H1 (cell line): ENCODE results near the gene CIBAR2. TPM values are rescaled to one million over a fixed set of nuclear protein-coding genes. Genes with fewer than 3 reads are reported as not detected.

Experiments
- CTCF ChIA-PET: fragments of 300-600 bp; sonication (Branson Sonifier 250); formaldehyde crosslinking; loops from one replicate; lab custom pipeline; 2021; ENCODE audit not compliant: partially characterized antibody; lab: Charles Lee
- POLR2A ChIA-PET: fragments of 300-600 bp; sonication (Branson Sonifier 250); formaldehyde crosslinking; loops from one replicate; lab custom pipeline; 2021; ENCODE audit warnings: inconsistent platforms; ENCODE audit not compliant: partially characterized antibody; lab: Charles Lee
- DNase-seq, 2 experiments: peaks; one replicate each; pipeline versions ENCODE4 v3.0.0 to v3.0.0-alpha.2; 2010 to 2022; ENCODE audit warnings: low spot score in 2 of 2, low read depth in 1 of 2, mixed read lengths in 1 of 2
- FAIRE-seq: peaks from 2 replicates; lab custom pipeline; 2011; peaks lifted over from hg19 to GRCh38; lab: Jason Lieb, UNC
- H2AFZ ChIP-seq: 2 replicates; pipeline ENCODE4 v1.8.1; 2012; ENCODE audit warnings: low read length, inconsistent platforms
- H2AK5ac ChIP-seq: 2 replicates; pipeline ENCODE4 v1.6.1; 2013; ENCODE audit warnings: low read depth, low read length
- H2BK120ac ChIP-seq: replicated peaks from 2 replicates; pipeline ENCODE3; 2013; ENCODE audit warnings: low read depth, low read length, inconsistent platforms
- H2BK12ac ChIP-seq: 2 replicates; pipeline ENCODE4 v1.6.1; 2013; ENCODE audit warnings: low read depth, low read length
- H2BK15ac ChIP-seq: 2 replicates; pipeline ENCODE4 v1.6.1; 2013; ENCODE audit warnings: low read length
- H2BK20ac ChIP-seq: 2 replicates; pipeline ENCODE4 v1.6.1; 2013; ENCODE audit warnings: low read length
- H2BK5ac ChIP-seq: 2 replicates; pipeline ENCODE4 v1.6.1; 2013; ENCODE audit warnings: low read depth, low read length
- H3K14ac ChIP-seq: 2 replicates; pipeline ENCODE4 v1.6.1; 2013; ENCODE audit warnings: inconsistent platforms; ENCODE audit not compliant: insufficient read length
- H3K18ac ChIP-seq: 2 replicates; pipeline ENCODE4 v1.6.1; 2013; ENCODE audit warnings: low read length; ENCODE audit errors: extremely low read depth
- H3K23ac ChIP-seq: 2 replicates; pipeline ENCODE4 v1.6.1; 2013; ENCODE audit warnings: inconsistent platforms; ENCODE audit not compliant: insufficient read length
- H3K23me2 ChIP-seq: 2 replicates; pipeline ENCODE4 v1.6.1; 2013; ENCODE audit warnings: low read depth, low read length
- H3K27ac ChIP-seq: 2 replicates; pipeline ENCODE4 v1.6.1; 2011; ENCODE audit warnings: low read depth, low read length, inconsistent platforms
- H3K27me3 ChIP-seq, 4 experiments: replicated peaks in 1 of 4; 1 replicate in 1 of 4; 2 replicates in 3 of 4; pipeline versions ENCODE4 v1.6.1 to v1.8.1; 2011 to 2013; ENCODE audit warnings: low read length in 3 of 4, mild to moderate bottlenecking in 3 of 4, inconsistent platforms in 2 of 4, mixed read lengths in 2 of 4, moderate library complexity in 1 of 4; ENCODE audit not compliant: control insufficient read depth in 3 of 4, insufficient read depth in 3 of 4; ENCODE audit errors: extremely low read depth in 1 of 4
- H3K36me3 ChIP-seq, 4 experiments: 2 replicates each; pipeline versions ENCODE4 v1.6.1 to v1.8.1; 2011 to 2013; ENCODE audit warnings: mild to moderate bottlenecking in 4 of 4, low read length in 3 of 4, moderate library complexity in 2 of 4, control low read depth in 1 of 4, inconsistent platforms in 1 of 4; ENCODE audit not compliant: insufficient read depth in 4 of 4, control insufficient read depth in 2 of 4
- H3K4ac ChIP-seq: replicated peaks from 2 replicates; pipeline ENCODE3; 2013; ENCODE audit warnings: low read length, low read depth, mixed read lengths, inconsistent platforms; ENCODE audit not compliant: insufficient read length
- H3K4me1 ChIP-seq, 4 experiments: replicated peaks in 1 of 4; 1 replicate in 1 of 4; 2 replicates in 3 of 4; pipeline versions ENCODE4 v1.6.1 to v1.8.1; 2011 to 2013; ENCODE audit warnings: low read length in 3 of 4, inconsistent platforms in 2 of 4, mixed read lengths in 1 of 4; ENCODE audit not compliant: insufficient read depth in 4 of 4, control insufficient read depth in 3 of 4
- H3K4me2 ChIP-seq, 2 experiments: 2 replicates each; pipeline versions ENCODE4 v1.6.1 to v1.8.1; 2011 to 2013; ENCODE audit warnings: low read depth in 2 of 2, low read length in 2 of 2, control low read depth in 1 of 2, inconsistent platforms in 1 of 2, mild to moderate bottlenecking in 1 of 2; ENCODE audit not compliant: insufficient read depth in 1 of 2
- H3K4me3 ChIP-seq, 4 experiments: fragments of 200-600, 300-600 bp in 1 of 4; sonication (generic), shearing (Covaris generic), sonication (Bioruptor Twin) in 1 of 4; 2 replicates each; pipeline versions ENCODE4 v1.5.1 to v1.8.1; 2011 to 2016; ENCODE audit warnings: low read length in 4 of 4, low read depth in 3 of 4, control low read depth in 2 of 4, inconsistent platforms in 2 of 4, mild to moderate bottlenecking in 2 of 4, mixed read lengths in 1 of 4, moderate library complexity in 1 of 4; ENCODE audit not compliant: insufficient read depth in 2 of 4; ENCODE audit errors: extremely low read depth in 1 of 4
- H3K56ac ChIP-seq: replicated peaks from 2 replicates; pipeline ENCODE3; 2013; ENCODE audit warnings: low read depth, mild to moderate bottlenecking, mixed read lengths, low read length, inconsistent platforms; ENCODE audit not compliant: insufficient read length
- H3K79me1 ChIP-seq: 2 replicates; pipeline ENCODE4 v1.6.1; 2013; ENCODE audit warnings: low read depth, low read length, control low read depth
- H3K79me2 ChIP-seq, 2 experiments: 2 replicates each; pipeline versions ENCODE4 v1.6.1 to v1.8.1; 2012 to 2013; ENCODE audit warnings: low read length in 2 of 2, mild to moderate bottlenecking in 2 of 2, inconsistent platforms in 1 of 2; ENCODE audit not compliant: insufficient read depth in 2 of 2, control insufficient read depth in 1 of 2
- H3K9ac ChIP-seq, 4 experiments: replicated peaks in 1 of 4; 1 replicate in 1 of 4; 2 replicates in 3 of 4; pipeline versions ENCODE4 v1.6.1 to v1.8.1; 2011 to 2013; ENCODE audit warnings: low read depth in 3 of 4, low read length in 3 of 4, control low read depth in 2 of 4, mild to moderate bottlenecking in 2 of 4, moderate library complexity in 2 of 4, inconsistent platforms in 1 of 4; ENCODE audit errors: extremely low read depth in 1 of 4
- H3K9me3 ChIP-seq, 2 experiments: 2 replicates each; pipeline versions ENCODE4 v1.6.1 to v1.8.1; 2012 to 2013; ENCODE audit warnings: mild to moderate bottlenecking in 2 of 2, moderate library complexity in 2 of 2, control low read depth in 1 of 2, inconsistent platforms in 1 of 2, low read depth in 1 of 2, low read length in 1 of 2, mixed read lengths in 1 of 2; ENCODE audit not compliant: insufficient read depth in 2 of 2
- H4K20me1 ChIP-seq, 2 experiments: replicated peaks in 1 of 2; 2 replicates each; pipeline versions ENCODE3 to v1.8.1; 2011 to 2013; ENCODE audit warnings: inconsistent platforms in 2 of 2, low read length in 2 of 2, mild to moderate bottlenecking in 1 of 2; ENCODE audit not compliant: insufficient read depth in 2 of 2, control insufficient read depth in 1 of 2
- H4K5ac ChIP-seq: 2 replicates; pipeline ENCODE4 v1.6.1; 2013; ENCODE audit warnings: low read length, low read depth, mixed read lengths, inconsistent platforms; ENCODE audit not compliant: insufficient read length
- H4K8ac ChIP-seq: 2 replicates; pipeline ENCODE4 v1.8.0; 2013; ENCODE audit warnings: mild to moderate bottlenecking, moderate library complexity, low read length, inconsistent platforms; ENCODE audit not compliant: insufficient read depth; ENCODE audit errors: extremely low read depth
- H4K91ac ChIP-seq: replicated peaks from 2 replicates; pipeline ENCODE3; 2013; ENCODE audit warnings: low read length, mixed read lengths, inconsistent platforms; ENCODE audit not compliant: insufficient read length
- KDM5A ChIP-seq: fragments of 200-600 bp; IDR thresholded peaks from 2 replicates; pipeline ENCODE4 v1.7.1; 2012; ENCODE audit warnings: mild to moderate bottlenecking, low read length, inconsistent platforms, mixed read lengths
- WGBS, 2 experiments: shearing (Covaris generic) in 1 of 2; methylation state at CpG; one replicate each; pipeline versions ENCODE4 v1.1.6 to v1.1.7; 2013 to 2015; ENCODE audit warnings: low lambda C conversion rate in 2 of 2, mixed read lengths in 2 of 2, inconsistent platforms in 1 of 2, low coverage in 1 of 2, missing lambda C conversion rate in 1 of 2; ENCODE audit not compliant: insufficient replicate concordance in 2 of 2, insufficient coverage in 1 of 2, insufficient read length in 1 of 2; ENCODE audit errors: extremely low coverage in 1 of 2, missing lambda C conversion rate in 1 of 2; 5-methylcytosine and 5-hydroxymethylcytosine counted together
- polyA plus RNA-seq, 7 experiments: library from polyadenylated mRNA; depleted of rRNA in 3 of 7; stranded (reverse) in 5 of 7; unstranded in 2 of 7; fragments of >200 nt in 5 of 7; fragments of 200-250 nt in 2 of 7; gene quantifications; 1 replicate in 5 of 7; 2 replicates in 1 of 7; 4 replicates in 1 of 7; pipeline versions ENCODE4 v1.2.1 to v1.2.3, GENCODE V29; 2011 to 2013; ENCODE audit warnings: missing spikeins in 2 of 7, mixed read lengths in 2 of 7
- total RNA-seq: library from RNA; stranded (reverse); fragmentation: NEBNext Ultra II Directional; extraction: Animal tissue kit (Norgen Biotek cat#: 25700); gene quantifications from 2 replicates; pipeline ENCODE4 v1.2.1, GENCODE V29; 2021

Gene CIBAR2
- total and polyA plus RNA-seq, 2 of the 8 experiments (the other 6 are each of a cell fraction or from before 2014, with no cell fraction given) = 0.18 TPM; not detected in 1

DNA sequence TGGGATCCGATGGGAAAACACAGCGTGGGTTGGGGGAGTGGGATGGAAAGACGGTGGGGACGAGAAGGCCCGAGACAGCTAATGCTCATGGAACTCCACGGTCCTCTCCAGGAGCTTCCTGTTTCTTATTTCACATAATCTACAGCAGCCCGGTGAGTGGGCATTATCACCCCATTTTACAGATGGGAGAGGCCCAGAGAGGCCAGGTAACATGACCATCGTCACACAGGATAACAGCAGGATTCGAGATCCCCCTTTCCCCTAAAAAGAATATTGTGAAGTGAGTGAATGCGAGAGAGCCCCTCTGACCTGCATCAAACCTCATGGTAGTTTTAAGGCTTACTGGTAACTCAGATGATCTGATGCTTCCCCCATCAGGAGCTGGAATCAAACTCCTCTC is 12.0 kb downstream of the CIBAR2 start:
- H3K27me3 ChIP-seq = no peaks in the 10 kb centered on the region
- no peak overlapping the region for H2AFZ ChIP-seq
- H2BK12ac ChIP-seq = no peak overlapping the region
- no peaks in the 10 kb centered on the region for H3K9me3 ChIP-seq
- H2BK120ac ChIP-seq = no peak overlapping the region
- TF ChIP-seq KDM5A = no peak
- no peak for FAIRE-seq
- H3K4me1 ChIP-seq = no peaks in the 10 kb centered on the region
- H3K4me3 ChIP-seq = no peak overlapping the region
- no peak overlapping the region for H4K5ac ChIP-seq
- no peak overlapping the region for H3K27ac ChIP-seq
- H4K20me1 ChIP-seq = no peaks in the 10 kb centered on the region
- H3K23ac ChIP-seq = no peak overlapping the region
- no peak overlapping the region for H2AK5ac ChIP-seq
- H4K91ac ChIP-seq = no peak overlapping the region
- H2BK5ac ChIP-seq = no peak overlapping the region
- H3K79me2 ChIP-seq = no peaks in the 10 kb centered on the region
- no peaks in the 10 kb centered on the region for H3K79me1 ChIP-seq
- no peak overlapping the region; the same call in 1 of the 2 replicates for H4K8ac ChIP-seq
- WGBS, 2 experiments = 94% methylated on average over 10 of the region's 10 CpGs; no CpG with 5 or more reads in 1 of the 2 experiments
- ChIA-PET CTCF (interaction anchor here (0.6 to 1.8 kb wide), 7 partner anchors 9 to 1856 kb away, joined by 3 to 11 read pairs (median 3); no protein-coding TSS in a partner anchor), POLR2A (no interaction called here)
- H3K36me3 ChIP-seq = no peaks in the 10 kb centered on the region; a peak in 1 of 8 replicates
- no peak overlapping the region for H2BK20ac ChIP-seq
- DNase-seq = no peak
- H3K4ac ChIP-seq = no peak overlapping the region
- no peak overlapping the region for H3K18ac ChIP-seq
- no peak overlapping the region for H3K4me2 ChIP-seq
- no peak overlapping the region for H3K9ac ChIP-seq
- H3K14ac ChIP-seq = no peak overlapping the region
- H2BK15ac ChIP-seq = no peak overlapping the region
- no peaks in the 10 kb centered on the region for H3K23me2 ChIP-seq
- no peak overlapping the region for H3K56ac ChIP-seq
